Measurements from ENCODE around the gene GNG13. TPM values are rescaled to one million over a fixed set of nuclear protein-coding genes. Genes with fewer than 3 reads are reported as not detected.

GNG13 gene
- total and polyA plus RNA-seq, 9 donors: not detected

DNA sequence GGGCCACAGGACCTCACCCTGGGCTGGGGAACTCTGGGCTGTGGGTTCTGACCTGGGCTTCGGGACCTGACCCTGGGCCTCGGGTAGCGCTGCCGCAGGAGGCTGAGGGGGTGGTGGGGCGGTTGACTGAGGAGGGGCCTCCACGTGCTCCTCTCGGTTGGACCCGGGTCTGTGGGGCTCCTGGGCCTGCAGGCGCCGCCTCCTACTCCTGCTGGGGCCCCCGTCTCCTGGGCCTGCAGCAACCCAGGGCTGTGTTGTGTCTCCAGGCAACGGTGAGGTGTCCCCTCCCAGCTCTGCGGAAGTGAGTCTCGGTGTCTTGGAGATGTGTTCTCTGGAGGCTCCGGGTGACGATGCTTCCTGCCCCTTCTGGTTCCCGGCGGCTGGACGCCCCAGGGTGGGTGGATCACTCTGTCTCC, 41.5 kb upstream of the GNG13 start:
- no peaks in the 10 kb centered on the region for H3K36me3 ChIP-seq
- H3K27ac ChIP-seq: no peak overlapping the region
- no peak for DNase-seq
- no peaks in the 10 kb centered on the region for H3K4me1 ChIP-seq (ENCODE audit: insufficient read depth)
- intact Hi-C loops (cut with DNase I): no loop called here
- no peaks in the 10 kb centered on the region for H3K27me3 ChIP-seq
- H3K9me3 ChIP-seq: no peaks in the 10 kb centered on the region
- no peak overlapping the region for H3K4me3 ChIP-seq
- 37 to 59% (median 51%) methylated on average over 18 to 19 of the region's 19 CpGs for WGBS, 3 donors
- TF ChIP-seq EP300 (IDR thresholded peaks at IDR 0.05) (no peak), POLR2A (IDR thresholded peaks at IDR 0.05) (no peak)
- TF ChIP-seq, protein P1, sequence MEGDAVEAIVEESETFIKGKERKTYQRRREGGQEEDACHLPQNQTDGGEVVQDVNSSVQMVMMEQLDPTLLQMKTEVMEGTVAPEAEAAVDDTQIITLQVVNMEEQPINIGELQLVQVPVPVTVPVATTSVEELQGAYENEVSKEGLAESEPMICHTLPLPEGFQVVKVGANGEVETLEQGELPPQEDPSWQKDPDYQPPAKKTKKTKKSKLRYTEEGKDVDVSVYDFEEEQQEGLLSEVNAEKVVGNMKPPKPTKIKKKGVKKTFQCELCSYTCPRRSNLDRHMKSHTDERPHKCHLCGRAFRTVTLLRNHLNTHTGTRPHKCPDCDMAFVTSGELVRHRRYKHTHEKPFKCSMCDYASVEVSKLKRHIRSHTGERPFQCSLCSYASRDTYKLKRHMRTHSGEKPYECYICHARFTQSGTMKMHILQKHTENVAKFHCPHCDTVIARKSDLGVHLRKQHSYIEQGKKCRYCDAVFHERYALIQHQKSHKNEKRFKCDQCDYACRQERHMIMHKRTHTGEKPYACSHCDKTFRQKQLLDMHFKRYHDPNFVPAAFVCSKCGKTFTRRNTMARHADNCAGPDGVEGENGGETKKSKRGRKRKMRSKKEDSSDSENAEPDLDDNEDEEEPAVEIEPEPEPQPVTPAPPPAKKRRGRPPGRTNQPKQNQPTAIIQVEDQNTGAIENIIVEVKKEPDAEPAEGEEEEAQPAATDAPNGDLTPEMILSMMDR (IDR thresholded peaks at IDR 0.05): no peak

GRCh38 chr16:841455-842060, 41.0 kb upstream of the GNG13 start:
- no peak for DNase-seq
- TF ChIP-seq POLR2A (IDR thresholded peaks at IDR 0.05) (no peak), EP300 (IDR thresholded peaks at IDR 0.05) (no peak)
- TF ChIP-seq, protein P1 (IDR thresholded peaks at IDR 0.05): no peak
- intact Hi-C loops (cut with DNase I): no loop called here
- Histone ChIP-seq H3K27me3 (no peaks in the 10 kb centered on the region), H3K36me3 (no peaks in the 10 kb centered on the region), H3K27ac (no peak overlapping the region), H3K9me3 (no peaks in the 10 kb centered on the region), H3K4me1 (ENCODE audit: insufficient read depth) (no peaks in the 10 kb centered on the region), H3K4me3 (no peak overlapping the region)
- 70 to 88% (median 72%) methylated on average over 27 of the region's 27 CpGs for whole genome bisulfite sequencing, 3 donors

- WGBS, 3 donors: 65 to 87% (median 69%) methylated on average over 26 to 34 of the region's 34 CpGs
- peak in 1 of 5 donors; percentile 7 for DNase-seq
- Histone ChIP-seq H3K4me3 (no peak overlapping the region), H3K9me3 (no peaks in the 10 kb centered on the region), H3K27me3 (no peaks in the 10 kb centered on the region), H3K27ac (no peak overlapping the region), H3K36me3 (no peaks in the 10 kb centered on the region), H3K4me1 (ENCODE audit: insufficient read depth) (no peaks in the 10 kb centered on the region)
- intact Hi-C loops (cut with DNase I): no loop called here
- TF ChIP-seq EP300 (IDR thresholded peaks at IDR 0.05) (no peak), POLR2A (IDR thresholded peaks at IDR 0.05) (no peak)
- TF ChIP-seq, protein P1 (IDR thresholded peaks at IDR 0.05): no peak
Observed at GRCh38 chr16:840561-841454, 40.3 kb upstream of the GNG13 start.

GRCh38 chr16:839643-840408, 39.3 kb upstream of the GNG13 start:
- intact Hi-C loops (cut with DNase I): no loop called here
- 62 to 77% (median 64%) methylated on average over 20 to 24 of the region's 24 CpGs for WGBS, 3 donors
- DNase-seq: no peak
- Histone ChIP-seq H3K9me3 (no peaks in the 10 kb centered on the region), H3K4me3 (no peak overlapping the region), H3K27ac (no peak overlapping the region), H3K36me3 (no peaks in the 10 kb centered on the region), H3K27me3 (no peaks in the 10 kb centered on the region), H3K4me1 (ENCODE audit: insufficient read depth) (no peaks in the 10 kb centered on the region)
- TF ChIP-seq, protein P1 (IDR thresholded peaks at IDR 0.05): no peak

Measured in ovary (tissue), 9 donors.